ENCODE results near the gene PLET1.

DNA sequence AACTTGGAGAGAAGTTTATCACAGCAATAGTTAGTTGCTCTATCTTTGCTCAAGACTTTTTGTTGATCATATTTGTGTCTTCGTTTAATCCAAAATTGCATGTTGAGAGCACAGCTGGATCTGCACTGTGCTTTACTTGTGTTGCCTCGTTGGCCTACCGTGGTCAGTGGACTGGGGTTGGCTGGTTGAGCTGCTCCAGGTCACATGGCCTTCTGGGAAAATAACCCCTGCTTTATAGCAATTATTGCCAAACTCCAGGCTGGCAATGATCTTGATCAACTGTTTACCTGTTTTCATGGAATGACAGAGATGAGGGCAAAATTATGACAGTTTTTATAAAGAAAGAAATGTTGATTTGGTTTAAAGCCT, 5.7 kb upstream of the PLET1 start:
- no peak for TF ChIP-seq EP300 (IDR thresholded peaks at IDR 0.05)
- TF ChIP-seq, protein P1, sequence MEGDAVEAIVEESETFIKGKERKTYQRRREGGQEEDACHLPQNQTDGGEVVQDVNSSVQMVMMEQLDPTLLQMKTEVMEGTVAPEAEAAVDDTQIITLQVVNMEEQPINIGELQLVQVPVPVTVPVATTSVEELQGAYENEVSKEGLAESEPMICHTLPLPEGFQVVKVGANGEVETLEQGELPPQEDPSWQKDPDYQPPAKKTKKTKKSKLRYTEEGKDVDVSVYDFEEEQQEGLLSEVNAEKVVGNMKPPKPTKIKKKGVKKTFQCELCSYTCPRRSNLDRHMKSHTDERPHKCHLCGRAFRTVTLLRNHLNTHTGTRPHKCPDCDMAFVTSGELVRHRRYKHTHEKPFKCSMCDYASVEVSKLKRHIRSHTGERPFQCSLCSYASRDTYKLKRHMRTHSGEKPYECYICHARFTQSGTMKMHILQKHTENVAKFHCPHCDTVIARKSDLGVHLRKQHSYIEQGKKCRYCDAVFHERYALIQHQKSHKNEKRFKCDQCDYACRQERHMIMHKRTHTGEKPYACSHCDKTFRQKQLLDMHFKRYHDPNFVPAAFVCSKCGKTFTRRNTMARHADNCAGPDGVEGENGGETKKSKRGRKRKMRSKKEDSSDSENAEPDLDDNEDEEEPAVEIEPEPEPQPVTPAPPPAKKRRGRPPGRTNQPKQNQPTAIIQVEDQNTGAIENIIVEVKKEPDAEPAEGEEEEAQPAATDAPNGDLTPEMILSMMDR (IDR thresholded peaks at IDR 0.05) = no peak
